GM12892 (cell line): ENCODE measurements around the gene JAG1.
"Not testable (repeated sequence)": the region's sequence is repeated elsewhere in the genome, so short reads cannot be mapped to it uniquely, and the experiment has no call there.

Source experiments
- DNase-seq: peaks from one replicate; pipeline ENCODE4 v3.0.0; 2011; ENCODE audit not compliant: insufficient read length
- FAIRE-seq: peaks from 2 replicates; lab custom pipeline; 2011; peaks lifted over from hg19 to GRCh38; lab: Jason Lieb, UNC
- POLR2A ChIP-seq: IDR thresholded peaks from 2 replicates; pipeline ENCODE4 v1.6.1; 2011; ENCODE audit warnings: low read depth, low read length, control low read depth
- POLR2AphosphoS5 ChIP-seq: IDR thresholded peaks from 2 replicates; pipeline ENCODE4 v1.6.1; 2011; ENCODE audit warnings: low read depth, low read length, control low read depth
- TAF1 ChIP-seq: IDR thresholded peaks from 2 replicates; pipeline ENCODE4 v1.6.1; 2011; ENCODE audit warnings: low read depth, mild to moderate bottlenecking, control low read depth, low read length, borderline replicate concordance

The JAG1 gene

GRCh38 chr20:10594296-10594868 lies 79.4 kb downstream of the JAG1 start:
- TF ChIP-seq TAF1 (no peak), POLR2AphosphoS5 (no peak), POLR2A (no peak)
- DNase-seq (no peak), FAIRE-seq (no peak)

GRCh38 chr20:10591946-10592521 lies 81.8 kb downstream of the JAG1 start:
- DNase-seq, result no peak
- TF ChIP-seq TAF1, result no peak
- TF ChIP-seq POLR2AphosphoS5, result no peak
- no peak for TF ChIP-seq POLR2A
- no peak for FAIRE-seq

- FAIRE-seq (no peak), DNase-seq (no peak)
- TF ChIP-seq TAF1 (no peak), POLR2A (no peak), POLR2AphosphoS5 (no peak)
These were observed 82.7 kb downstream of the JAG1 start for GRCh38 chr20:10590950-10591671.

DNA sequence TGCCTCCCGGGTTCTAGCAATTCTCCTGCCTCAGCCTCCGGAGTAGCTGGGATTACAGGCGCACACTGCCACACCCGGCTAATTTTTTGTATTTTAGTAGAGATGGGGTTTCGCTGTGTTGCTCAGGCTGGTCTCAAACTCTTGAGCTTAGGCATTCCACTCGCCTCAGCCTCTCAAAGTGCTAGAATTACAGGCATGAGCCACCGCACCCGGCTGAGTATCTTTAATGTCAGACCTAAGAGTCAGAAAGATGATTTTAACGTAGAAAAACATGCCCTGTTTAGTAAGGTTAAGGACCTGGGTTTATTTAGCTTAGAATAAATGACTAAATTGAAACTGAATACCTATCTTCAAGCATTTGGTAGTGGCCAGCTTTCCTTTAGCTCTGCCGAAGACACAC lies 83.4 kb downstream of the JAG1 start:
- not testable (repeated sequence) for FAIRE-seq, DNase-seq
